ENCODE measurements around the gene PRDM16.

PRDM16 gene

DNA sequence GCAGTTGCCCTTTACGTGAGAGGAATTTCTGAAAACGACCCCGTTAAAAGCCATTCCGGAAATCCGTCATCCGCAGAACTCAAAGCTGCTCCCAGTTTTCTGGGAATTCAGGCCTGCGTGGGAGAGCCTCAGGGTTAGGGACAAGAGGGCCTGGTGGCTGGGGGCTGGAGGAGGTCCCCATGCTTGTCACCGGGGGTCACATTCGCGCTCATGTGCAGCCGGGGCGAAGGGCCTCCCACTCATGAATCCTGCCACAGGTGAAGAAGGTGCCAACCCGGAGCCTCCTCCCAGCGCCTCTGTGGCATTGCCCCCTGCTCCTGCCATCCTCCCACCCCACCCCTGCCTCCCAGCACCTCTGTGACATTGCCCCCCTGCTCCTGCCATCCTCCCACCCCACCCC is 98.3 kb downstream of the PRDM16 start:
- H3K27me3 ChIP-seq (ENCODE audit: insufficient read depth, low read length) = peaks cover 8% of the 10 kb centered on the region
- H3K4me1 ChIP-seq (ENCODE audit: insufficient read depth, low read length) = peaks cover 6% of the 10 kb centered on the region

DNA sequence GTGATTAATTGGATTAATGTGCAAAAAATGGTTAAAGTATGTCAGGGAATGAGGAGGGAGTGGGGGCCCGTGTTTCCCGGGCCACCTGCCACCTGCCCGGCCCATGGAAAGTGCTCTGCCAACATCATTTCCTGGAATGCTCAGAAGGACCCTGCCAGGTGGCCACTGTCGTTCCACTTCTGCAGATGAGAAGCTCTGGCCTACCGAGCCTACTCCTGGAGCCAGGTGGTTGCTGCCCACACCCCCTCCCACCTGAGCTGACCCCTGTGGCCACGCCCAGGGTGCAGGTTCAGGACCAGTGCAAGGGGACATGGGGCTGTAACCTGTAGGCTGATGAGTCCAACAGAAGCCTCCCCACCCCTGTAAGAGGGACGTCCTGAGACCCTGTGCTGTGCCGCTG is 99.7 kb downstream of the PRDM16 start:
- peaks cover 6% of the 10 kb centered on the region for H3K4me1 ChIP-seq (ENCODE audit: insufficient read depth, low read length)

More for the DNA sequence above, 98.3 kb downstream of the PRDM16 start:
- Histone ChIP-seq H2AFZ (ENCODE audit: low read depth, low read length) (no peak overlapping the region), H3K9me3 (ENCODE audit: low read length) (no peaks in the 10 kb centered on the region), H3K4me3 (ENCODE audit: low read length) (no peak overlapping the region), H3K36me3 (ENCODE audit: insufficient read depth, low read length) (no peaks in the 10 kb centered on the region)

DNA sequence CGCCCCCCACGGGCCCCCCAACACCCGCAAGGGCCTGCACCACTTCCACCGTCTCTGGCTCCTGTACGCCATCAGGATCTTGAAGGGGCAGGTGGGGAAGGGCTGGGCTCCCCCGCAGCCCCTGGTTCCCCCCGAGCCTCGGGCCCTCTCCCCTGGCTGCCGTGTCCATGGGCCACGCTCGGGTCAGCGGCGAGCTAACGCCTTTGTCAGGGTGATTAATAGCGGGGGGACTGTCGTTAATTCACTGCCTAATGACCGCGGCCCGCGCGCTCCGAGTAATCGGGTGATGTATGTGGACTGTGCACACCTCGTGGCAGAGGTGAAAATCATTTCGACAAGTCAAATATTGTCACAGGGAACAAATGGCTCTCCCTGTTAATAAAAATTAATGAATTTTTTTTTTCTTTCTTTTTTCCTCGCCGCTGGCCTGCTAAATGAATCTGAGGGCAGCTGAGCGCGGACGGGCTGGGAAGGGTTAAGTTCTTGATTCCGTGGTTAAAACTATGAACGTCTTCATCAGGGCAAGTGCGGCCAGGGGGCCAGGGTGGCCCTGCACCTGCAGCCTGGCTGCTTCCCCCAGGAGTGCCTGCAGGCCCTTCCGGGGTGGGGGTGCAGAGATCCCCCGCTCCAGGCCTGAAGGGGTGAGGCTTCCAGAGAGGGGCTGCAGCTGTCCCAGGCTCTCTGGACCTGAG is 100.8 kb downstream of the PRDM16 start:
- Histone ChIP-seq H3K36me3 (ENCODE audit: insufficient read depth, low read length) (no peaks in the 10 kb centered on the region), H3K27me3 (ENCODE audit: insufficient read depth, low read length) (peaks cover 11% of the 10 kb centered on the region), H2AFZ (ENCODE audit: low read depth, low read length) (no peak overlapping the region), H3K9me3 (ENCODE audit: low read length) (no peaks in the 10 kb centered on the region), H3K4me3 (ENCODE audit: low read length) (no peak overlapping the region), H3K4me1 (ENCODE audit: insufficient read depth, low read length) (peaks cover 6% of the 10 kb centered on the region)

More for the DNA sequence above, 99.7 kb downstream of the PRDM16 start:
- Histone ChIP-seq H3K36me3 (ENCODE audit: insufficient read depth, low read length) (no peaks in the 10 kb centered on the region), H2AFZ (ENCODE audit: low read depth, low read length) (no peak overlapping the region), H3K9me3 (ENCODE audit: low read length) (no peaks in the 10 kb centered on the region), H3K4me3 (ENCODE audit: low read length) (no peak overlapping the region), H3K27me3 (ENCODE audit: insufficient read depth, low read length) (peaks cover 8% of the 10 kb centered on the region)

DNA sequence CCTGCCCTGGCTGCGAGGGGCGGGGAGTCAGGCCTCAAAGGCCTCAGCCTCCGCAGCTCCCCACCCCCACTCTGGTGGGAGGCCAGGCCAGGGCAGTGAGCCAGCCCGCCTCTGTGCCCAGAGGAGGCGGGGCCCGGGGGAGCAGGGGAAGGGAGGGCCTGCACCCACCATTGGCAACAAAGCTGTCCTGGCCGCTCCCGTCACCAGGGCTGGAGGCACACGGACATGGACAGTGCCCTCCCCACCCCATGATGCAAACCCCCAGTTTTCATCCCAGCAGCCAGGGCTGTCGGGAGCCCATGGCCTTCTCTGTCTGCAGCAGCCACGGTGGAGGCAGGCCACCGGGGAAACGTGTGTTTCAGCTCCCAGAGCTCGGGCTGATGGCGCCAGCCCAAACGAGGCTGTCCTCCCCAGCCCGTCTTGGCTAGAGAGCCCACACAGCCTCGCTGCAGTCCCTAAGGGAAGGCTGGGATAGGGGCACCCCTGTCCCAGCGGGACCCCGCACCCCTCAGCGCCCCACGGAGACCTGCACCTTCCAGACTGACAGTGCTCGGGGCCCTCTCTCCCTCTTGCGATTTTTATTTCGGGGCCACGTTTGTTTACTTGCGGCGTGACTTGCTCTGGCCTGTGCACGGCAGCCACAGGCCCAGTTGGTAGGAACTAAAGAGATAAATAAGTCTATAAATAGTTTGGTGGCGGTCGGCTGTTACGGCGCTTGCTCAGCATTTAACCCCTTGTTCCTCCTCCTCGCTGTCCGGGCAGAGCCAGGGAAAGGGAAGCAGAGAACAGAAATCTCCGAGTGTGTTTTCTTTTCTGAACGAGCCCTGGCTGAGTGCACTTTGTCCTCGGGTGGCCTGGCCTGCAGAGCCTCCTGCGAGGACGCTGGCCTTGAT is 101.8 kb downstream of the PRDM16 start:
- Histone ChIP-seq H2AFZ (ENCODE audit: low read depth, low read length) (no peak overlapping the region), H3K4me3 (ENCODE audit: low read length) (no peak overlapping the region), H3K27me3 (ENCODE audit: insufficient read depth, low read length) (peaks cover 11% of the 10 kb centered on the region), H3K36me3 (ENCODE audit: insufficient read depth, low read length) (no peaks in the 10 kb centered on the region), H3K4me1 (ENCODE audit: insufficient read depth, low read length) (peaks cover 6% of the 10 kb centered on the region), H3K9me3 (ENCODE audit: low read length) (no peaks in the 10 kb centered on the region)

DNA sequence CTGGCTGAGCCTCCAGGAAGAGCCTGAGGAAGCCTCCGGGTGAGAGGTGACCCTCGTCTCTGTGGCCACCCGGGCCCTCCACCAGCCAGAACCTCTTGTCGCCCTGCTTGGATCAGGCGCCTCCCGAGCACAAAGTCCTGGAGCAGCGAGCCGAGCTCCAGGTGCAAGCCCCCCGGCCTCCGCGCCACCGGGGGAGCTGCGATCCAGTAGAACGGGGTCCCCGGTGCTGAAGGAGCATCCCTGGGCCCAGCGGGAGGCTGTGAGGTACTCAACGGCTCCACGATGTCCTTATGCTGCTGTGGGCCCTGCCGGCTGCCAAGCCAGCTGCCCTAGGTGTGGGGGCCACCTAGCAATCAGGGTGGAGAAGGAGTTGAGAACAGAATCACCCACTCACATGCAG is 102.8 kb downstream of the PRDM16 start:
- Histone ChIP-seq H2AFZ (ENCODE audit: low read depth, low read length) (no peak overlapping the region), H3K36me3 (ENCODE audit: insufficient read depth, low read length) (no peaks in the 10 kb centered on the region), H3K4me1 (ENCODE audit: insufficient read depth, low read length) (peaks cover 5% of the 10 kb centered on the region), H3K4me3 (ENCODE audit: low read length) (no peak overlapping the region), H3K27me3 (ENCODE audit: insufficient read depth, low read length) (peaks cover 11% of the 10 kb centered on the region), H3K9me3 (ENCODE audit: low read length) (no peaks in the 10 kb centered on the region)

DNA sequence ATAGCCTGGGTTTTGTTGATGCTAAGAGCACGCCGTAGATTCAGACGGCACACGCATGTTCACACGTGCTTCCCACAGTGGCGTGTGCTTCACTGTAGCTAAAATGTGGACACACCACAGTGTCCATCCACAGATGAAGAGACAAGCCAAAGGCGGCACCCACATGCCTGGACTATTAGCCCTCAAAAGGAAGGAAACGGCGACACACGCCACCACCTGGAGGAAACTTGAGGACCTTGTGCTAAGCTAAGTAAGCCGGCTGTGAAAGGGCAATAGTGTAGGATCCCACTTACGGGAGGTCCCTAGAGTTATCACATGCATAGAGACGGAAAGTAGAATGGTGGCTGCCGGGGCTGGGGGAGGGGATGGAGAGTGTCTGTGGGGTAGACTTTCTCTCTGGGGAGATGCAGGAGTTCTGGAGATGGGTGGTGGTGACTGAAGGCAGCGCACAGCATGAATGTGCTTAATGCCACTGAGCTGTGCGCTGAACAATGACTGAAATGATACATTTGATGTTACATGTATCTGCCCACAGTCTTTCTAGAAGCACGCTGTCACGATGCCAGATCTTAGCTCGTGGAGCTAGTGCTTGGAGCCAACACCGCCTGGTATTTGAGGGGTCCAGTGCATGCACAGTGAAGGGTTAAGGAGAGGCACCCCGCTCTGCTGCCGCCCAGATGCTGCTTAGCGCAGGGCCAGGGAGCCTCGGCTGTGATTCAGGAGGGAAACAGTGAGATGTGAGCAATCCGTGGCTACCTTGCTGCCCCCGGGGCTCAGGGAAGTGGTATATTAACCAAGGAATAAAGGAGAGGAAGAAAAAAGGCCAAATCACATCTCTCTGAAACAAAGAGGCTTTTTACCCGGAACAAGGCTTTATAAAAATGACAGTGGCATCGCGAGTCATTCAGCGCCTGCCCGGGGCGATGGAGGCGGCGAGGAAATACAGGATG is 103.7 kb downstream of the PRDM16 start:
- Histone ChIP-seq H3K9me3 (ENCODE audit: low read length) (no peaks in the 10 kb centered on the region), H3K4me3 (ENCODE audit: low read length) (no peak overlapping the region), H3K4me1 (ENCODE audit: insufficient read depth, low read length) (peaks cover 3% of the 10 kb centered on the region), H2AFZ (ENCODE audit: low read depth, low read length) (no peak overlapping the region), H3K36me3 (ENCODE audit: insufficient read depth, low read length) (no peaks in the 10 kb centered on the region), H3K27me3 (ENCODE audit: insufficient read depth, low read length) (peaks cover 11% of the 10 kb centered on the region)

DNA sequence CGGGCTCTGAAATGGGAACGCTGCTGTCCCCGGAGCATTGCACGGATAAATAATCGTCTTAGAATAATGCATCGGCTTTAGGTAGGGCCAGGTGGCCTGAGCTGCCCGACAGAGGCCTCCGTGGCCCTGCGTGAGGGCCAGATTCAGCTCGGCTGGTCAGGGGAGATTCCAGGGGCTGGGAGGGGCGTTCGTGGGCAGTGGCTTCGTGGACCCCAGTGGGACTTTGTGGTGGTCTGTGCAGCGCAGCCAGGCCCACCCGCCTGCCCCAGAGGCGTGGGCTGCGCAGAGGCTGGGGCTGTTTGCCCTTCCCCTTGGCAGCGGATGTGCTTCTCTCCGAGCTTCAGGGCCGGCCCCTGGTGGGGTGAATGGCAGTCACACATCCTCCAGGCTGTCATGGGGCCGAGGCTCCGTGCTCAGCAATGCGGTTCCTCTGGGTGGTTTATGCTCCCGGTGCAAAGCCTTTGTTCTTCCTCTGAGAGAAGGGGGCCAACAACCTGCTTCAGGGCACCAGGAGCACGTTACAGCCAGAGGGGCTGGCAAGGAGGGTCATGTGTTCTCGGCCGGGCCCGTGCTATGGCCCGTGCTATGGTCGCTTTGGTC is 104.5 kb downstream of the PRDM16 start:
- Histone ChIP-seq H2AFZ (ENCODE audit: low read depth, low read length) (no peak overlapping the region), H3K27me3 (ENCODE audit: insufficient read depth, low read length) (peaks cover 11% of the 10 kb centered on the region), H3K36me3 (ENCODE audit: insufficient read depth, low read length) (no peaks in the 10 kb centered on the region), H3K4me1 (ENCODE audit: insufficient read depth, low read length) (peaks cover 3% of the 10 kb centered on the region), H3K4me3 (ENCODE audit: low read length) (no peak overlapping the region), H3K9me3 (ENCODE audit: low read length) (no peaks in the 10 kb centered on the region)

DNA sequence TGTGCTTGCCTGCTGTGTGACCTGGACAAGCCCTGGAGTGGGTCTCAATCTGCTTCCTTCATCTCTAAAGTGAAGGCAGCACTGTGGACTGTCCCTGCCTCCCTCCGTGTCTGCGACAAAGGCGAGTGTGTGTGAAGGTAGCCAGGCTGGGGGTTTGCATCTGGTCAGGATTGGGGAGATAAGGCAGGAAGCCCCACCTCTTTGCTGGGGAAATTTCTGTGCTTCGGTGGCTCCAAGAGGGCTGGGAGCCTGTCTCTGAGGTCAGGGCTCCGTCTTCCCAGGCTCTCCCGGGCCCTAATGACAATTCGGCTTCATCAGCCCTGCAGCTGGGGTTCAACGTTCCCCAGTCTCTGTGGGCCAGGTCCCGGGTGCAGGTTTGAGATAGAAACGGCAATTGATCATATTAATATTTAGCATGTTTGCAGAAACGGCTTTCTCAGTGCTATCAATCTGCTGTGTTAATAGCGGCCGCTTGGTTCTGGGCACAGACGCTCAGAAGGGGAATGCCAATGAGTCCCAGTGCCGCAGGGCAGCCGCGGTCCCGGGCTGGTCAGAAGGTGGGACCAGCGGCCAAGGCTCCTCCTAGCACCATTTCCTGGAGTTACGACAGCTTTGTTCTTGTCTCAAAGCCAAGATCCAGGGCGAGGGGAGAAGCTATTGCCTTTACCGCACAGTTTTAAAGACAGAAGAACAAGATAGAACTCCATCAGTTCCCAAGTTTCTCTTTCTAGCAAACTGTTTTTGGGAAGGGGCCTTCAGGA is 105.7 kb downstream of the PRDM16 start:
- no peak overlapping the region for H2AFZ ChIP-seq (ENCODE audit: low read depth, low read length)
- peaks cover 11% of the 10 kb centered on the region for H3K27me3 ChIP-seq (ENCODE audit: insufficient read depth, low read length)
- H3K4me3 ChIP-seq (ENCODE audit: low read length) = no peak overlapping the region
- peaks cover 3% of the 10 kb centered on the region for H3K4me1 ChIP-seq (ENCODE audit: insufficient read depth, low read length)
- H3K9me3 ChIP-seq (ENCODE audit: low read length) = no peaks in the 10 kb centered on the region
- H3K36me3 ChIP-seq (ENCODE audit: insufficient read depth, low read length) = no peaks in the 10 kb centered on the region

DNA sequence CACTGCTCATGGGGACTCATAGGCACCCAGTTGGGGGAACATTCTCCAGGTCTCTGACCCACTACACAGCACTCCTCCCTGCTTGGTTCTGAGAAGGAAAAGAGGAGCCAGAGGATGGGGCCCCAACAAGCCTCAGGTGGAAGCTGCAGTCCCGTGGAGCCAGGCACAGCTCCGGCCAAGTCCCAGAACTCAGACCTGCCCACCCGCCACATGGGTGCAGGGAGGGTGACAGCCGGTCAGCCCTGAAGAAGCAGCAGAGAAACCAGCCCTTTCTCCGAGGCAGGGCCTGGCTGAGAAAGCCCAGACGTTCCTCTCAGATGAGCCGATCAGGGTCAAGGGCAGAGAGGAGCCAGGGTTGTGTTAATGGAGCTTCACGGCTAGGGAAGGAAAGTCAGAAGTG is 106.5 kb downstream of the PRDM16 start:
- Histone ChIP-seq H3K9me3 (ENCODE audit: low read length) (no peaks in the 10 kb centered on the region), H3K4me1 (ENCODE audit: insufficient read depth, low read length) (peaks cover 3% of the 10 kb centered on the region), H3K27me3 (ENCODE audit: insufficient read depth, low read length) (peaks cover 11% of the 10 kb centered on the region), H3K36me3 (ENCODE audit: insufficient read depth, low read length) (no peaks in the 10 kb centered on the region), H2AFZ (ENCODE audit: low read depth, low read length) (no peak overlapping the region), H3K4me3 (ENCODE audit: low read length) (no peak overlapping the region)

DNA sequence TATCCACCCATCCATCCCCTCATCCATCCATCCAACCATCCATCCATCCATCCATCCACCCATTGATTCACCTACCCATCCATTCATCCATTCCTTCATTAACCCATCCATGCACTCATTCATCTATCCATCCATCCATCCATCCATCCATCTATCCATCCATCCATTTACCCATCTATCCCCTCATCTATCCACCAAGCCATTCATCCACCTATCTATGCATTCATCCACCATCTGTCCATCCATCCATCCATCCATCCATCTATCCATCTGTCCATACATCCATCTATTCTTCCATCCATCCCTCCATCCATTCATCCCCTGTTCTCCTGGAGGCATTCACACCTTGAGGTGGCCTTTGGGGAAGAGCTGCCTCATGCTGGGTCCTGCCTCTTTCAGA is 107.0 kb downstream of the PRDM16 start:
- H2AFZ ChIP-seq (ENCODE audit: low read depth, low read length) = no peak overlapping the region
- H3K36me3 ChIP-seq (ENCODE audit: insufficient read depth, low read length) = no peaks in the 10 kb centered on the region
- no peaks in the 10 kb centered on the region for H3K9me3 ChIP-seq (ENCODE audit: low read length)
- H3K4me3 ChIP-seq (ENCODE audit: low read length) = no peak overlapping the region
- H3K4me1 ChIP-seq (ENCODE audit: insufficient read depth, low read length) = peaks cover under 1% of the 10 kb centered on the region
- H3K27me3 ChIP-seq (ENCODE audit: insufficient read depth, low read length) = peaks cover 11% of the 10 kb centered on the region

DNA sequence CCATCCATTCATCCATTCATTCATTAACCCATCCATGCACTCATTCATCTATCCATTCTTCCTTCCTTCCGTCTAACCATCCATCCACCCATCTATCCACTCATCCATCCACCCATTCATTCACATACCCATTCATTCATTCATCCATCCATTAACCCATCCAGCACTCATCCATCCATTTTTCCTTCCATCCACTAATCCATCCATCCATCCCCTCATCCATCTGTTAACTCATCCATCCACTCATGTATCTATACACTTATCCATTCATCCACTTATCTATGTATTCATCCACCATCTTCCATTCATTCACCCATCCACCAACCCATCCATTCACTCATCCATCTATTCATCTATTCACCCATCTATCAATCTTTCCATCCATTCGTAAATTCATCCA is 107.8 kb downstream of the PRDM16 start:
- Histone ChIP-seq H3K4me1 (ENCODE audit: insufficient read depth, low read length) (no peaks in the 10 kb centered on the region), H2AFZ (ENCODE audit: low read depth, low read length) (no peak overlapping the region), H3K9me3 (ENCODE audit: low read length) (peaks cover 2% of the 10 kb centered on the region)

DNA sequence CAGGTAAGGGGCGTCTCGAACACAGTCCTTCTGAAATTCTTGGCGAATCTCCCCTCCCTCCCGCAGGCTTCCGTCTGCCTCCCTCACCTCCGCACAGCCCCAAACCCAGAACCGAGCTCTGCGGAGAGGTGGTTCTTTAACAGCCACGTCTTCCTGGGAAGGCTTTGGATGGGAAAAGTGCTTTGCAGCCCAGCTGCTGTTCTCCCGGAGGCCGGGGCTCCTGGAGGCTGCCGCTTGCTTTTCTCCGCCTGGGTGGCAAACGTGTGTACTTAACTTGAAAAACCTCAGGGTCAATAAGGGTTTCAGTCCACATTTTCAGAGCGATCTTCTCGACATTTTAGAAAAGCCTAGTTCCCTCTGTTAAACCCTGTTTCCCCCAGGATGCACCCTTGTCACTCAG is 109.3 kb downstream of the PRDM16 start:
- Histone ChIP-seq H3K4me1 (ENCODE audit: insufficient read depth, low read length) (no peaks in the 10 kb centered on the region), H3K9me3 (ENCODE audit: low read length) (peaks cover 3% of the 10 kb centered on the region), H3K36me3 (ENCODE audit: insufficient read depth, low read length) (no peaks in the 10 kb centered on the region), H2AFZ (ENCODE audit: low read depth, low read length) (no peak overlapping the region), H3K27me3 (ENCODE audit: insufficient read depth, low read length) (peaks cover 3% of the 10 kb centered on the region), H3K4me3 (ENCODE audit: low read length) (no peak overlapping the region)

More for the DNA sequence above, 107.8 kb downstream of the PRDM16 start:
- peaks cover 7% of the 10 kb centered on the region for H3K27me3 ChIP-seq (ENCODE audit: insufficient read depth, low read length)
- no peaks in the 10 kb centered on the region for H3K36me3 ChIP-seq (ENCODE audit: insufficient read depth, low read length)
- H3K4me3 ChIP-seq (ENCODE audit: low read length) = no peak overlapping the region
